HG02588 (cell line): ENCODE data around the gene FGF12.

Source experiments
- ATAC-seq: cut with Tn5 transposase; IDR thresholded peaks from one replicate; pipeline ENCODE4 v1.9.1; 2021; ENCODE audit warnings: mild to moderate bottlenecking, moderate library complexity; ENCODE audit not compliant: unreplicated experiment

FGF12 gene

GRCh38 chr3:192422321-192422996 is 304.9 kb downstream of the FGF12 start:
- ATAC-seq: no peak

- no peak for ATAC-seq
Measured at GRCh38 chr3:192419312-192419711, 308.0 kb downstream of the FGF12 start.

DNA sequence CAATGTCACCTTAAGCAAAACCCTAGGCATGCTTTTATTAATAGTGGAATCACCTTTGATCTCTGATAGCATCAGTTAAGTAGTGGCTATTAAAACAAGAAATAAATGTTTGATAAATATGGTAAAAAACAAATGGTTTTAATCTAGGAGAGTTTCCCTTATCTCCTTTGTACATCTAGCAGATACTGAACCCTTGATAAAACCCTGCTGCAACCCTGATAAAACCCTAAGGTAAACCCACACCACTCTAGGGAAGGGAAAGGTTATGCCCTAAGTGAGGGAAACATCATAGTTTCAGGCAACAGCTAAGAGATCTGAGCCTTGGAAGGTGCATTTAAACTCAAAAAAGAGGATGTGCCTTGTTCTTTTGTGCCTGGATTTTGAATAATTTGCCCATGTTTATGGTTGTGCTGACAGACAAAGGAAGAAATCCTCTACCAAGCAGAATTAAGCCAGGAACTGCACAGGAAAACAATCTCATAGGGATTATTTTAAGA is 309.7 kb downstream of the FGF12 start:
- no peak for ATAC-seq

- ATAC-seq: no peak
Measured at GRCh38 chr3:192417017-192417416, 310.3 kb downstream of the FGF12 start.

DNA sequence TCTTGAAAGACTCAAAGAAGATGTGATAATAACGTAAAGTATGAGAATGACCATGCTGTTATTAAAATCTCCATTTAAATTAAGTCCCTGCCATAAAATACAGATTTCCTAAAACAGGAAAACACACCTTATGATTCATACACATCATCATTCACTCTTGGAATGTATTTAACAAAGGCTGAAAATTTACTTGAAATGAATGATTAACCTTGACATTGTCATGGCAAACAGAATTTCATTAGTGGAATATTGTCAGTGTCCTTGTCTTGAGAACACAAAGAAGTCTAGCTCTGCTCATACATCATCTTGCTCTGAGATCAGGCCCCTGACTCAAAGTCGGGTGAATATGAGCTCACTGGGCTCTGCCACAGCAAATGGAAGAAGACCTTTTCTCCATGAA is 313.9 kb downstream of the FGF12 start:
- no peak for ATAC-seq

GRCh38 chr3:192410684-192410960 is 316.7 kb downstream of the FGF12 start:
- no peak for ATAC-seq

GRCh38 chr3:192409838-192410683 is 317.3 kb downstream of the FGF12 start:
- peak; percentile 17 for ATAC-seq

GRCh38 chr3:192409201-192409837 is 318.0 kb downstream of the FGF12 start:
- peak; percentile 65 for ATAC-seq

- no peak for ATAC-seq
Measured at GRCh38 chr3:192408647-192409200, 318.6 kb downstream of the FGF12 start.

GRCh38 chr3:192408007-192408646 is 319.2 kb downstream of the FGF12 start:
- no peak for ATAC-seq

GRCh38 chr3:192399767-192400166 is 327.6 kb downstream of the FGF12 start:
- ATAC-seq: no peak

- ATAC-seq: no peak
Measured at GRCh38 chr3:192397012-192397411, 330.3 kb downstream of the FGF12 start.

DNA sequence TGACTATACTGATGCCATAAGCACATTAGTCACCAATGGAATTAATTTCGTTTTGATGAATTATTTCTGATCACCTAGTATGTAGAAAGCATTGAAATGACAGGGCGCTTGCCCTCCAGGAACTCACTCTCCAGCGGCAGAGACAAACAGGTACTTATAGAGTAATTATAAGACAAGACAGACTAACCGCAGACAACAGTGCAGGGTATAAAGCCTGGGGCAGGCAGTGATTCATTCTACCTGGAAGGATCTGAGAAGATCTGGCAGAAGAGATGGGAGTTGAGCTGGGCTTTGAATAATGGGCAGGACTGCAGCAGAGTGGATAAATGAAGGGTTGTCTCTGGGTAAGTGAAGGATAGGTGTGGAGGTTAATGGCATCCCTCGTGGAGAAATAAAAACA is 331.8 kb downstream of the FGF12 start:
- no peak for ATAC-seq

DNA sequence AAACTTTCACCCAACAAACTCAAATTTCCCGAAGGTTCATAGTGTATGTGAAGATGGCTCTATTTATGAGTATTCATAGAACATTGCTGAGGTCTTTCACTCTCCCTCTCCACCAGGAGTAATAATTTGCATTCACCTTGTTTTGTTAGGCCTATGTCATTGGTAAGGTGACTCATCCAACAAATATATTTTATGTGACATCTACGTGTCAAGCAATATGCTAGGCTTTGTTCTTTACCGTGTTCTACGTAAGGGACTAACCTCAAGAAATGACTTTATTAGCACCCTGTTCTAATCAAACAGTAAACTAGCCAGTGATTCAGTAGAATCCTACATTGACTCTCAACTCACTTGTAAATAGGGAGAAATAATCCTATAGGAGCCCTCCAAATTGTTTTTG is 334.4 kb downstream of the FGF12 start:
- no peak for ATAC-seq

- no peak for ATAC-seq
Measured at GRCh38 chr3:192382861-192383260, 344.5 kb downstream of the FGF12 start.

DNA sequence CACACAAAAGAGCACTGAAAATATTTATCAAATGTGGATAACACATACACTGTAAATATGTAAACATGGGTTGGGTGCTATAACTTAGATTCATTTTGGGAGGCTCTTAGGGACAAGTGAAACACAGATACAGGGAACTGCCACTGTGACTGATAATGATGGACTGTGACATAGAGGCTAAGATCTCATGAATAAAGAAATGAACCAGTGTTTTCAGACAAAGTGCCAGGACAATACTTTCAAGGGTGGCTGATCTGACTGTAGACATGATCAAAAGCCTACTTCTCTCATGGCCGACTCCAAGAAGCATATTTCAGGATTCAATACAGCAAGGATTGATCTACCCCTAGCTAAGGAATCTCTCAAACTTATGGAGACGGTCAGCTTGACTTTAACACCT is 353.8 kb downstream of the FGF12 start:
- no peak for ATAC-seq

DNA sequence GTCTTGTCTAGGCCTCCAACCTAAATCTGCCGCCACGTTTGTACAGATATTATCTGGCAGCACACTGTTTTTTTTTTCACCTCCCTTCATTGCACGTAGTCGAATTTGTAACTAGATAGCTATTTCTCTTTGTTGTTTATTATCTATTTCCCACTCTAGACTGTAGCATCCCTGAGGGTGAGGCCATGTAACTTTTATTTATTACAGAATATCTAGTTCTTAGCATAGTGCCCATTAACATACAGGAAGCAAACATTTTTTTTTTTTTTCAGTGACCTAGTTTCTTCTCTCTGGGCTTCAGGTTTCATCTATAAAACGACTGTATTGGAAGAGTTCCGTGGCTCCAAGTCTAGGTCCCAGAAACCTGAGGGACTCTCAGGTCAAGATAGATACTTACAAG is 354.3 kb downstream of the FGF12 start:
- ATAC-seq: no peak

GRCh38 chr3:192372616-192373015 is 354.7 kb downstream of the FGF12 start:
- no peak for ATAC-seq

DNA sequence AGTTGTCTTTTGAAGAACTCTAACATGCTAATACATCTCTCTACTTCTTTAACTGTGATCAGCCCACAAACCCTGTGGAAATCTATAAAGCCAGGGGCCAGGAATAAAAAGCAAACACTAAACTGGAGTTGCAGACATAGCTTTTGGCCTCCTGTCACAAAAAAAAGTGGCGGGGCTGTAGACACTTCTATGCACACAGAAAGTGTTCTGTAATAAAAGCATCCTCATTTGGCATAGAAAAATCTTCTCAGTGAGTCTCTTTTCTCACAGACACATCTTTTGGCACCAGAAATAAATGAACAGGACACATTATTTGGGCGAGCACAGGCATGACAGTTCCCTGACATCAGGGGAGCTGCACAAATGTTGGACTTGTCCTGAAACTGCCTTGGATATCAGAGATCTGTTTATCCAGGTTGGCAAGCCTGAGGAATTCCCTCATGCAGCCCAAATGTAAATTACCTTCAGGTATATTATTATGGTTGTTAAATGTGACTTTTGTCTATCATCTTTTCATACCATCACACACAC is 355.4 kb downstream of the FGF12 start:
- ATAC-seq: no peak

DNA sequence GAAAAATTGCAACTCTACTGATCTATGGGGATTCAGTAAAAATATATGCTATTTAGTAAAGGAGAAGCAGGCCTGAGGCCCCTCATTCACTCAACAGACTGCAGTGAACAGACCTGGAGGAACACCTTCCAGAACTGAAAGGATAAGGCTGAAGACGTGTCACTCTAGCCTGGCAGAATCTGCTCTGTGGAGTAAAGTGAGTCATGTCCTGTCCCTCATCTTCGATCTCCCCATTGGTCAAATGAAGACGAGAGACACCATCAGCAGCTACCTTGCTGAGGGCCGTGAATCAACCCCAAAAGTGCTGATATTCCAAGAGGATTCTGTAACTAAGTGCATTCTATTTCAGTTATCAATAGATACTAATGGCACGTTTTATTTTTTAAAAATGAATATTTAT is 359.7 kb downstream of the FGF12 start:
- ATAC-seq: no peak

DNA sequence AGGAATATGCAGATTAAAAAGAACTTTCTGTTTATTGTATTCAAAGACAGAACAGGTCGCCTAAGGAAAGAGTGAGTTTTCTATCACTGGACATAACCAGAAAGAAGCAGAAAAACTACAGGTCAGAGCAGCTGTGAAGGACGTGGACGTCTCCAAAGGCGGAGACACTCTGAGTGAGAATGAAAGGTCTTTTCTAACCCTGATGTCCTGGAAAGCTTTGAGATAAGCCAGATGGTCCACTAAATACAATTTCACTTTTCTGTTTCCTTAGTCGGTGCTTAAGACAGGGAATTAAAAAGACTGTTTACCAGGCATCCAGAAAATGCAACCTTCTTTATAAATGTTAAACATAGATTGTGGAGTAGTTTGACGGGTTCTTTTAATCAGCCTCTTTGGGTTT is 360.4 kb downstream of the FGF12 start:
- no peak for ATAC-seq
